B cell (primary cell): ENCODE measurements around the gene CFAP221. TPM values are rescaled to one million over a fixed set of nuclear protein-coding genes. Genes with fewer than 3 reads are reported as not detected.

ENCODE experiments used
- ATAC-seq: fragments of 200-7000 bp; cut with Tn5 transposase; one replicate; pipeline ENCODE4 v1.10.0; 2021; ENCODE audit warnings: low read depth, mild to moderate bottlenecking, moderate number of reproducible peaks, moderate library complexity
- CTCF ChIA-PET: fragments of 350-600 bp; sonication (Branson Sonifier 250); formaldehyde crosslinking; loops from one replicate; lab custom pipeline; 2021; ENCODE audit warnings: antibody characterized with exemption, inconsistent platforms; lab: Charles Lee
- POLR2A ChIA-PET: fragments of 350-600 bp; sonication (Branson Sonifier 250); formaldehyde crosslinking; loops from one replicate; lab custom pipeline; 2021; ENCODE audit warnings: antibody characterized with exemption; lab: Charles Lee
- DNase-seq: peaks from one replicate; pipeline ENCODE4 v3.0.0; 2013
- H2AFZ ChIP-seq: 2 replicates; pipeline ENCODE4 v1.6.1; 2012; ENCODE audit warnings: mild to moderate bottlenecking, low read depth, low read length; ENCODE audit not compliant: insufficient read depth, poor library complexity, severe bottlenecking
- H3K27ac ChIP-seq, 2 donors: 1 replicate in 1 of 2; 2 replicates in 1 of 2; pipeline ENCODE4 v1.5.1; 2012 to 2013; ENCODE audit warnings: low read length in 2 of 2, mild to moderate bottlenecking in 2 of 2, moderate library complexity in 1 of 2
- H3K27me3 ChIP-seq, 4 experiments: fragments of 200-600 bp in 1 of 4; sonication (generic) in 1 of 4; replicated peaks in 1 of 4; 1 replicate in 2 of 4; 2 replicates in 2 of 4; pipeline versions ENCODE4 v1.6.1 to v1.7.0; 2013 to 2016; ENCODE audit warnings: low read length in 3 of 4, mild to moderate bottlenecking in 2 of 4, mixed read lengths in 1 of 4, moderate library complexity in 1 of 4; ENCODE audit not compliant: insufficient read depth in 4 of 4, control insufficient read depth in 3 of 4; ENCODE audit errors: control extremely low read depth in 1 of 4
- H3K36me3 ChIP-seq, 2 experiments: replicated peaks in 1 of 2; 1 replicate in 1 of 2; 2 replicates in 1 of 2; pipeline versions ENCODE4 v1.6.1 to v1.7.1; 2013; ENCODE audit warnings: low read length in 1 of 2; ENCODE audit not compliant: insufficient read depth in 2 of 2, control insufficient read depth in 1 of 2; ENCODE audit errors: control extremely low read depth in 1 of 2, extremely low read depth in 1 of 2
- H3K4me1 ChIP-seq, 2 donors: fragments of 200-600 bp in 1 of 2; sonication (generic) in 1 of 2; 1 replicate in 1 of 2; 2 replicates in 1 of 2; pipeline versions ENCODE4 v1.5.1 to v1.6.1; 2013 to 2017; ENCODE audit warnings: low read length in 2 of 2; ENCODE audit not compliant: control insufficient read depth in 2 of 2, insufficient read depth in 2 of 2
- H3K4me2 ChIP-seq: replicated peaks from 2 replicates; pipeline ENCODE3; 2012; ENCODE audit warnings: mild to moderate bottlenecking, low read depth, low read length; ENCODE audit not compliant: poor library complexity, severe bottlenecking
- H3K4me3 ChIP-seq, 5 experiments: fragments of 200-600 bp in 1 of 5; sonication (generic) in 1 of 5; 1 replicate in 3 of 5; 2 replicates in 2 of 5; pipeline versions ENCODE4 v1.5.1 to v1.7.0; 2011 to 2016; ENCODE audit warnings: low read length in 4 of 5, mild to moderate bottlenecking in 4 of 5, low read depth in 2 of 5, control low read depth in 1 of 5, moderate library complexity in 1 of 5; ENCODE audit not compliant: insufficient read depth in 1 of 5; ENCODE audit errors: control extremely low read depth in 1 of 5, extremely low read depth in 1 of 5
- H3K79me2 ChIP-seq: fragments of 200-600 bp; sonication (generic); one replicate; pipeline ENCODE4 v1.6.0; 2016; ENCODE audit warnings: low read length; ENCODE audit not compliant: control insufficient read depth, insufficient read depth
- H3K9ac ChIP-seq: fragments of 200-600 bp; sonication (generic); 2 replicates; pipeline ENCODE4 v1.6.1; 2017; ENCODE audit warnings: mild to moderate bottlenecking, low read length, moderate library complexity
- H3K9me3 ChIP-seq, 3 donors: one replicate each; pipeline versions ENCODE4 v1.6.1 to v1.7.1; 2013; ENCODE audit warnings: low read length in 2 of 3; ENCODE audit not compliant: control insufficient read depth in 2 of 3, insufficient read depth in 1 of 3; ENCODE audit errors: control extremely low read depth in 1 of 3
- H4K20me1 ChIP-seq: 2 replicates; pipeline ENCODE4 v1.6.0; 2012; ENCODE audit warnings: mild to moderate bottlenecking, low read length; ENCODE audit not compliant: insufficient read depth, control insufficient read depth, poor library complexity, severe bottlenecking
- H3K27ac Mint-ChIP-seq: one replicate; pipeline ENCODE4 v1.8.0; 2021; ENCODE audit warnings: mixed read lengths
- H3K27me3 Mint-ChIP-seq: one replicate; pipeline ENCODE4 v1.8.0; 2021; ENCODE audit warnings: mixed read lengths
- H3K4me1 Mint-ChIP-seq: one replicate; pipeline ENCODE4 v1.8.0; 2021; ENCODE audit warnings: mixed read lengths
- H3K4me3 Mint-ChIP-seq: one replicate; pipeline ENCODE4 v1.8.0; 2021; ENCODE audit warnings: mixed read lengths
- H3K9me3 Mint-ChIP-seq: one replicate; pipeline ENCODE4 v1.8.0; 2022; ENCODE audit warnings: mixed read lengths; ENCODE audit not compliant: insufficient read depth
- EZH2 ChIP-seq: IDR thresholded peaks from 2 replicates; pipeline ENCODE4 v1.6.1; 2012; ENCODE audit warnings: borderline replicate concordance, low read depth, mild to moderate bottlenecking, moderate library complexity, low read length; ENCODE audit not compliant: insufficient read depth, poor library complexity, severe bottlenecking
- WGBS: methylation state at CpG from one replicate; pipeline ENCODE4 v1.1.5; 2013; ENCODE audit warnings: missing lambda C conversion rate; ENCODE audit not compliant: insufficient coverage; 5-methylcytosine and 5-hydroxymethylcytosine counted together
- intact Hi-C: fragments of 100-400 bp; cut with micrococcal nuclease; formaldehyde crosslinking; loops from one replicate; pipeline ENCODE4 v1.10.0; 2022
- polyA plus RNA-seq: library from polyadenylated mRNA; depleted of rRNA; stranded (reverse); fragments of >200 nt; gene quantifications from 2 replicates; pipeline ENCODE4 v1.2.3, GENCODE V29; 2012
- total RNA-seq, 2 donors: library from RNA; stranded (reverse); fragments of 120-200 nt in 1 of 2; gene quantifications; 1 replicate in 1 of 2; 2 replicates in 1 of 2; pipeline versions ENCODE4 v1.2.3 to v1.2.4, GENCODE V29; 2013 to 2022
- TF ChIP-seq, protein P1 (sequence below): fragments of 200-600 bp; IDR thresholded peaks from one replicate; pipeline ENCODE4 v1.8.0; 2022; ENCODE audit warnings: antibody characterized with exemption, mild to moderate bottlenecking

Gene CFAP221
- total and polyA plus RNA-seq, 2 donors (not counting 1 experiment from before 2014, with no cell fraction given): not detected

DNA sequence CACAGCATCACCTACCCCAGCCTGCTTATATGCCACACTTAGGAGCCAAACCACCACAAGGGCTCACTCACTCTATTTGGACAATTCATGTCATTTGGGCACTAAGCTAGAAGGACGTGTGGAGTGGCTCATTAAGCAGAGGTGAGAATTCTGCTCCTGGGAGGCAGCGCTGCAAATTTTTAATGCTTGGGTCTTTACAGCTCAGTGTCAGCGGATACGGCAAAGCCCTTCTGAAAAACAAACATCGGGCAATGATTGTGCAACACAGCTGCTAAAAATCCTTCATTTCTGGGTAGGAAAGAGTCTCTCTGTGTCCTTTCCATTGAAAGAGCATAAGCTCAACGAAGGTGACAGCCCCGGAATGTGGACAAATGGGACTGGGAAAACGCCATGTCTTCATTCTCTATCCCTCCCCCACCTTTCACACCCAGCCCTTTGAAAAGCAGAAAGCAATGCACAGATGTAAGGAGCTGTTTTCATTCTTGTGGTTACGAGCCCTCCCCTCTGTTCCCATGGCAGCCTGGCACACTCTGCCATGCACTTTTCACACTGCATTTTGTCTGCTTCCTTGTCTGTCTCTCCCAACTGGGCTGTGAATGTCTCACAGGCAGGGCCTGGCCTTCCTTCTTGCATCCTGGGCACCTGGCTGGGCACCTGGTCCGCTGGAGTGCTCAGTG is 150.7 kb downstream of the CFAP221 start:
- H3K27me3 ChIP-seq: peaks cover 0 to 16% (median 6%) of the 10 kb centered on the region in 4 experiments
- Mint-ChIP-seq H3K4me3 (no peak overlapping the region), H3K27ac (no peak overlapping the region), H3K9me3 (no peaks in the 10 kb centered on the region), H3K4me1 (no peaks in the 10 kb centered on the region), H3K27me3 (peaks cover 7% of the 10 kb centered on the region)
- no peak overlapping the region for H3K4me2 ChIP-seq
- no peak overlapping the region for H3K4me3 ChIP-seq
- no peaks in the 10 kb centered on the region for H3K4me1 ChIP-seq
- no peaks in the 10 kb centered on the region for H4K20me1 ChIP-seq
- TF ChIP-seq EZH2: no peak
- TF ChIP-seq, protein P1, sequence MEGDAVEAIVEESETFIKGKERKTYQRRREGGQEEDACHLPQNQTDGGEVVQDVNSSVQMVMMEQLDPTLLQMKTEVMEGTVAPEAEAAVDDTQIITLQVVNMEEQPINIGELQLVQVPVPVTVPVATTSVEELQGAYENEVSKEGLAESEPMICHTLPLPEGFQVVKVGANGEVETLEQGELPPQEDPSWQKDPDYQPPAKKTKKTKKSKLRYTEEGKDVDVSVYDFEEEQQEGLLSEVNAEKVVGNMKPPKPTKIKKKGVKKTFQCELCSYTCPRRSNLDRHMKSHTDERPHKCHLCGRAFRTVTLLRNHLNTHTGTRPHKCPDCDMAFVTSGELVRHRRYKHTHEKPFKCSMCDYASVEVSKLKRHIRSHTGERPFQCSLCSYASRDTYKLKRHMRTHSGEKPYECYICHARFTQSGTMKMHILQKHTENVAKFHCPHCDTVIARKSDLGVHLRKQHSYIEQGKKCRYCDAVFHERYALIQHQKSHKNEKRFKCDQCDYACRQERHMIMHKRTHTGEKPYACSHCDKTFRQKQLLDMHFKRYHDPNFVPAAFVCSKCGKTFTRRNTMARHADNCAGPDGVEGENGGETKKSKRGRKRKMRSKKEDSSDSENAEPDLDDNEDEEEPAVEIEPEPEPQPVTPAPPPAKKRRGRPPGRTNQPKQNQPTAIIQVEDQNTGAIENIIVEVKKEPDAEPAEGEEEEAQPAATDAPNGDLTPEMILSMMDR: no peak
- no peak for ATAC-seq
- CTCF ChIA-PET: interaction anchor here (0.9 kb wide), 1 partner anchor 480 kb away, joined by 3 read pairs; no protein-coding TSS in a partner anchor
- intact Hi-C loops: no loop called here
- H3K79me2 ChIP-seq: no peaks in the 10 kb centered on the region
- WGBS: 34% methylated on average over 8 of the region's 10 CpGs
- no peak overlapping the region for H2AFZ ChIP-seq
- H3K27ac ChIP-seq: no peak overlapping the region
- peaks cover 0 to 3% (median 0%) of the 10 kb centered on the region in 3 donors for H3K9me3 ChIP-seq
- no peak overlapping the region for H3K9ac ChIP-seq
- POLR2A ChIA-PET: no interaction called here
- no peak for DNase-seq
- no peaks in the 10 kb centered on the region for H3K36me3 ChIP-seq

DNA sequence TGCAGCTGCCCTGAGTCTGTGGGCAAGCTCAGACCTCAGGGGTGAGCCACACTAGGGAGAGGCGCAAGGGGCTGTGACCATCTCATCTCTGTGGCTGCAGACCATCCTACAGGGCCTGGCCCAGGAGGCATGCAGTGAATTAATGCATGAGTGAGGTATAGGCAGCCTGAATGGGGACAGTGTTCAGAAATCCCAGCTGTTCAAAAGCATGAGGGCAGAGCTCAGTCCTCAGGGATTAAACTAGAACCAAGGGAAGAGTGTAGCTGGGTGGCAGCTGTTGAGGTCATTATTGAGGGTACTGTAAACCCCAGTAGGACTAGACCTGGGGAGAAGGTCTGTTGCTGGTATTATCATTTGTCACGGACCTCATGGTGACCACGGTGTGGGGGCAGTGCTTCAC is 151.8 kb downstream of the CFAP221 start:
- 100% methylated on average over 1 of the region's 3 CpGs for WGBS
- Histone ChIP-seq H3K27ac (no peak overlapping the region), H2AFZ (no peak overlapping the region), H3K9ac (no peak overlapping the region), H3K36me3 (no peaks in the 10 kb centered on the region), H3K27me3 (peaks cover 0 to 16% (median 6%) of the 10 kb centered on the region in 4 experiments), H3K4me1 (no peaks in the 10 kb centered on the region), H3K4me2 (no peak overlapping the region), H4K20me1 (no peaks in the 10 kb centered on the region), H3K79me2 (no peaks in the 10 kb centered on the region), H3K9me3 (peaks cover 0 to 3% (median 0%) of the 10 kb centered on the region in 3 donors), H3K4me3 (no peak overlapping the region)
- TF ChIP-seq EZH2: no peak
- TF ChIP-seq, protein P1: no peak
- Mint-ChIP-seq H3K4me1 (no peaks in the 10 kb centered on the region), H3K27ac (no peak overlapping the region), H3K4me3 (no peak overlapping the region), H3K9me3 (no peaks in the 10 kb centered on the region), H3K27me3 (peaks cover 8% of the 10 kb centered on the region)
- intact Hi-C loops: no loop called here
- ATAC-seq: no peak
- ChIA-PET CTCF (interaction anchor here (1.0 kb wide), 1 partner anchor 10 kb away, joined by 3 read pairs; no protein-coding TSS in a partner anchor), POLR2A (no interaction called here)
- no peak for DNase-seq
